WTC11 (cell line): ENCODE data around the gene ASMTL.

Experiments
- ATF3 ChIP-seq: sonication (generic); formaldehyde crosslinking; conservative IDR thresholded peaks from 2 replicates; pipeline ENCODE4 v1.8.1; 2022; ENCODE audit warnings: mild to moderate bottlenecking, missing genetic modification reagents
- CTCF ChIP-seq: fragments of 200-600 bp; IDR thresholded peaks from 2 replicates; pipeline ENCODE4 v1.8.0; 2022; ENCODE audit warnings: antibody characterized with exemption
- ESRRA ChIP-seq: sonication (generic); formaldehyde crosslinking; IDR thresholded peaks from 2 replicates; pipeline ENCODE4 v1.8.1; 2022; ENCODE audit warnings: mild to moderate bottlenecking, missing genetic modification reagents, borderline replicate concordance
- IRF2 ChIP-seq: sonication (generic); formaldehyde crosslinking; IDR thresholded peaks from 2 replicates; pipeline ENCODE4 v1.8.0; 2022; ENCODE audit warnings: low read depth, missing genetic modification reagents, borderline replicate concordance

GRCh38 chrX:1395646-1396216 is 57.0 kb downstream of the ASMTL start:
- TF ChIP-seq CTCF (no peak), ESRRA (no peak), ATF3 (CRISPR knock-in tag) (no peak), IRF2 (CRISPR knock-in tag) (no peak)
